Heart left ventricle (tissue), 13 donors: ENCODE data around the gene RSPH1.

Experiments
- CTCF ChIP-seq, 12 donors: fragments of 200-600 bp; sonication (generic) in 4 of 12; IDR thresholded peaks; one replicate each; pipeline versions ENCODE4 v1.5.0 to v1.8.0; 2018 to 2022; ENCODE audit warnings: antibody characterized with exemption in 12 of 12, mild to moderate bottlenecking in 5 of 12
- POLR2A ChIP-seq, 2 donors: fragments of 450-650 bp; IDR thresholded peaks; one replicate each; pipeline ENCODE4 v1.6.1; 2017; ENCODE audit warnings: antibody characterized with exemption in 2 of 2, mild to moderate bottlenecking in 2 of 2, moderate library complexity in 2 of 2
- donor health status: ischemic (EF 13 %, LVEDD 7.1; RV severe dilation, severe dysfunction).
- donor health status: DM: no; HTN: yes; CAD: no.
- donor health status: DM: no; HTN: no; CAD: no.
- donor health status: ischemic (EF 25% LVEDD 6.9; RV normal size, moderate dysfunction).
- donor health status: ischemic (EF 25% LVEDD 5.7; RV mildly dilated, moderate dysfunction).
- donor health status: ischemic (EF 35%, LVEDD 5.7; RV mildly dilated, moderate dysfunction).
- donor health status: nonischemic (EF 11% LVEDD 7.7; RV severe dilation, severe dysfunction).
- donor health status: DM: yes; HTN: yes; CAD: no.
- donor health status: PGD.
- donor health status: ischemic (EF 29% LVEDD 5.4; RV normal size, mild dysfunction).
- donor health status: nonischemic (EF 23%, LVEDD 6.1; RV moderate dilation, normal function).

DNA sequence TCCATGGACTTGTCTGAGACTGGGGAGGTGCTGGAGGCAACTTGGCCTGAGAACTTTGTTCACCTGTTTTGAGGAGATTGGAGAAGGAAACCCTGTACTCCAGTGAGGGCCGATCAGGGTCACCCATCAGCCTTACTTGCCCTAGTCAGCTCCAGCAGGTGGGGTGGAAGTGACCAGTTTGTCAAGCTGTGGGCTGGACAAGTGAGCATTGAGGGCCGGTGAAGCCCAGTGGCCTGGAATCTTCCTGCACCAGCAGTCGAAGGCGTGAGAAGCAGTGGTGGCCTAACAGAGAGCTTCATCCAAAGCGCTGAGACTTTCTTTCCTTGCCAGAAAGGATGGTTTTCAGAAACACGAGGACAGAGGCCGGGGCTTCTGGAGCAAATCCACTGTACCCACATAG lies 27.2 kb upstream of the RSPH1 start:
- TF ChIP-seq CTCF (IDR thresholded peaks at IDR 0.05) (no peak), POLR2A (IDR thresholded peaks at IDR 0.05) (no peak)
